Psoas muscle (tissue), 8 donors: ENCODE data around the gene NR2F1-AS1. TPM values are rescaled to one million over a fixed set of nuclear protein-coding genes. Genes with fewer than 3 reads are reported as not detected.
A peak's percentile ranks its signal among the peaks of the same experiment; 100 is the strongest.

ENCODE experiments used
- ATAC-seq, 4 donors: fragments of 200-7000 bp; cut with Tn5 transposase; one replicate each; pipeline ENCODE4 v1.9.1; 2020; ENCODE audit warnings: moderate library complexity in 3 of 4, mild to moderate bottlenecking in 2 of 4
- DNase-seq, 2 donors: peaks; one replicate each; pipeline ENCODE4 v3.0.0-alpha.2; 2020
- H3K27ac ChIP-seq: fragments of 200-600 bp; one replicate; pipeline ENCODE4 v1.8.0; 2022
- H3K27me3 ChIP-seq, 3 donors: fragments of 200-600 bp in 1 of 3; one replicate each; pipeline versions ENCODE4 v1.6.1 to v1.8.0; 2013 to 2022; ENCODE audit warnings: low read length in 2 of 3, mild to moderate bottlenecking in 2 of 3, moderate library complexity in 1 of 3; ENCODE audit not compliant: insufficient read depth in 3 of 3
- H3K36me3 ChIP-seq, 2 donors: fragments of 200-600 bp in 1 of 2; one replicate each; pipeline versions ENCODE4 v1.6.1 to v1.8.0; 2013 to 2022; ENCODE audit warnings: low read depth in 1 of 2, mild to moderate bottlenecking in 1 of 2, moderate library complexity in 1 of 2; ENCODE audit not compliant: insufficient read depth in 1 of 2
- H3K4me1 ChIP-seq: fragments of 200-600 bp; one replicate; pipeline ENCODE4 v1.8.0; 2022
- H3K4me3 ChIP-seq: fragments of 200-600 bp; one replicate; pipeline ENCODE4 v1.8.0; 2022; ENCODE audit warnings: mild to moderate bottlenecking
- H3K9me3 ChIP-seq: fragments of 200-600 bp; one replicate; pipeline ENCODE4 v1.8.0; 2022
- CTCF ChIP-seq: fragments of 200-600 bp; IDR thresholded peaks from one replicate; pipeline ENCODE4 v1.8.0; 2022; ENCODE audit warnings: antibody characterized with exemption
- WGBS, 3 donors: extraction: QIAGEN DNeasy Blood & Tissue Kit; methylation state at CpG; one replicate each; pipeline versions ENCODE4 v1.1.6 to v1.1.7; 2013; 5-methylcytosine and 5-hydroxymethylcytosine counted together
- intact Hi-C, 2 donors: fragments of 100-400 bp; cut with DNase I; formaldehyde crosslinking; loops; one replicate each; pipeline versions ENCODE4 v1.11.0 to v1.14.2; 2022
- polyA plus RNA-seq, 3 donors: library from polyadenylated mRNA; stranded (reverse); fragments of 200-250 nt; gene quantifications; one replicate each; pipeline ENCODE4 v1.2.3, GENCODE V29; 2013
- total RNA-seq, 4 donors: library from RNA; stranded (reverse); fragmentation: NEBNext Ultra II Directional in 2 of 4; extraction: Animal tissue kit (Norgen Biotek cat#: 25700) in 2 of 4; gene quantifications; one replicate each; pipeline versions ENCODE4 v1.2.1 to v1.2.4, GENCODE V29; 2021 to 2023
- donor health status: healthy with polysubstance abuse.
- donor health status: DM: no; HTN: no; CAD: no; lungs with moderate emphysema.
- donor health status: Bipolar disorder and iron deficiency.
- donor health status: healthy.
- donor health status: DM: yes; HTN: yes; CAD: no.
- donor health status: DM: no; HTN: no; CAD: no.
- donor health status: DM: no; HTN: no; CAD: no.
- donor health status: DM: yes; HTN: yes; CAD: no.

NR2F1-AS1 gene
- total and polyA plus RNA-seq, 7 donors: 0.13 to 1.5 (median 0.42) TPM

- H3K4me1 ChIP-seq: peaks cover 7% of the 10 kb centered on the region
- 65 to 66% (median 66%) methylated on average over 12 of the region's 12 CpGs for WGBS, 3 donors
These were observed 6.3 kb downstream of the NR2F1-AS1 start for GRCh38 chr5:93574491-93575305.

GRCh38 chr5:93573354-93574351, 7.4 kb downstream of the NR2F1-AS1 start:
- intact Hi-C loops: loop anchor here in 1 of 2 donors (10.0 kb wide), 1 partner anchor 321 kb away; no protein-coding TSS in a partner anchor
- Histone ChIP-seq H3K36me3 (no peaks in the 10 kb centered on the region), H3K4me3 (no peak overlapping the region), H3K4me1 (no peaks in the 10 kb centered on the region), H3K27me3 (peaks cover 0 to 73% (median 15%) of the 10 kb centered on the region in 3 donors), H3K9me3 (no peaks in the 10 kb centered on the region), H3K27ac (no peak overlapping the region)
- WGBS, 3 donors: 79 to 86% (median 80%) methylated on average over 32 of the region's 32 CpGs
- ATAC-seq: no peak
- DNase-seq: no peak
- TF ChIP-seq CTCF: no peak

More at GRCh38 chr5:93574491-93575305, 6.3 kb downstream of the NR2F1-AS1 start:
- H3K9me3 ChIP-seq: no peaks in the 10 kb centered on the region
- no peak for TF ChIP-seq CTCF
- no peak for ATAC-seq
- no peak overlapping the region for H3K27ac ChIP-seq
- H3K27me3 ChIP-seq: peaks cover 0 to 78% (median 15%) of the 10 kb centered on the region in 3 donors
- no peaks in the 10 kb centered on the region for H3K36me3 ChIP-seq
- no peak overlapping the region for H3K4me3 ChIP-seq
- intact Hi-C loops: loop anchor here in 1 of 2 donors (10.0 kb wide), 1 partner anchor 320 kb away; no protein-coding TSS in a partner anchor
- DNase-seq: no peak

GRCh38 chr5:93572608-93573353, 8.2 kb downstream of the NR2F1-AS1 start:
- TF ChIP-seq CTCF: no peak
- Histone ChIP-seq H3K9me3 (no peaks in the 10 kb centered on the region), H3K4me3 (peak overlapping the region; percentile 56), H3K27me3 (peaks cover 0 to 66% (median 15%) of the 10 kb centered on the region in 3 donors), H3K36me3 (no peaks in the 10 kb centered on the region), H3K27ac (no peak overlapping the region), H3K4me1 (no peaks in the 10 kb centered on the region)
- ATAC-seq (peak in 1 of 4 donors; percentile 37), DNase-seq (no peak)
- intact Hi-C loops: loop anchor here in 1 of 2 donors (10.0 kb wide), 1 partner anchor 322 kb away; no protein-coding TSS in a partner anchor
- WGBS, 3 donors: 28 to 36% (median 29%) methylated on average over 45 of the region's 45 CpGs

GRCh38 chr5:93572101-93572607, 8.9 kb downstream of the NR2F1-AS1 start:
- H3K27ac ChIP-seq: no peak overlapping the region
- no peaks in the 10 kb centered on the region for H3K4me1 ChIP-seq
- H3K9me3 ChIP-seq: no peaks in the 10 kb centered on the region
- WGBS, 3 donors: 10 to 22% (median 19%) methylated on average over 33 to 40 of the region's 40 CpGs
- H3K4me3 ChIP-seq: peak overlapping the region; percentile 56
- DNase-seq: no peak
- H3K27me3 ChIP-seq: peaks cover 0 to 61% (median 15%) of the 10 kb centered on the region in 3 donors
- TF ChIP-seq CTCF: no peak
- intact Hi-C loops: loop anchor here in 1 of 2 donors (10.0 kb wide), 1 partner anchor 323 kb away; no protein-coding TSS in a partner anchor
- ATAC-seq: peak in 3 of 4 donors; percentile 21 to 54 (median 42)
- no peaks in the 10 kb centered on the region for H3K36me3 ChIP-seq
